H1 (cell line): ENCODE measurements around the gene HMCES. TPM values are rescaled to one million over a fixed set of nuclear protein-coding genes. Genes with fewer than 3 reads are reported as not detected.

ENCODE experiments used
- CTCF ChIA-PET: fragments of 300-600 bp; sonication (Branson Sonifier 250); formaldehyde crosslinking; loops from one replicate; lab custom pipeline; 2021; ENCODE audit not compliant: partially characterized antibody; lab: Charles Lee
- POLR2A ChIA-PET: fragments of 300-600 bp; sonication (Branson Sonifier 250); formaldehyde crosslinking; loops from one replicate; lab custom pipeline; 2021; ENCODE audit warnings: inconsistent platforms; ENCODE audit not compliant: partially characterized antibody; lab: Charles Lee
- DNase-seq, 2 experiments: peaks; one replicate each; pipeline versions ENCODE4 v3.0.0 to v3.0.0-alpha.2; 2010 to 2022; ENCODE audit warnings: low spot score in 2 of 2, low read depth in 1 of 2, mixed read lengths in 1 of 2
- FAIRE-seq: peaks from 2 replicates; lab custom pipeline; 2011; peaks lifted over from hg19 to GRCh38; lab: Jason Lieb, UNC
- H2AFZ ChIP-seq: 2 replicates; pipeline ENCODE4 v1.8.1; 2012; ENCODE audit warnings: low read length, inconsistent platforms
- H2AK5ac ChIP-seq: 2 replicates; pipeline ENCODE4 v1.6.1; 2013; ENCODE audit warnings: low read depth, low read length
- H2BK120ac ChIP-seq: replicated peaks from 2 replicates; pipeline ENCODE3; 2013; ENCODE audit warnings: low read depth, low read length, inconsistent platforms
- H2BK12ac ChIP-seq: 2 replicates; pipeline ENCODE4 v1.6.1; 2013; ENCODE audit warnings: low read depth, low read length
- H2BK15ac ChIP-seq: 2 replicates; pipeline ENCODE4 v1.6.1; 2013; ENCODE audit warnings: low read length
- H2BK20ac ChIP-seq: 2 replicates; pipeline ENCODE4 v1.6.1; 2013; ENCODE audit warnings: low read length
- H2BK5ac ChIP-seq: 2 replicates; pipeline ENCODE4 v1.6.1; 2013; ENCODE audit warnings: low read depth, low read length
- H3K14ac ChIP-seq: 2 replicates; pipeline ENCODE4 v1.6.1; 2013; ENCODE audit warnings: inconsistent platforms; ENCODE audit not compliant: insufficient read length
- H3K18ac ChIP-seq: 2 replicates; pipeline ENCODE4 v1.6.1; 2013; ENCODE audit warnings: low read length; ENCODE audit errors: extremely low read depth
- H3K23ac ChIP-seq: 2 replicates; pipeline ENCODE4 v1.6.1; 2013; ENCODE audit warnings: inconsistent platforms; ENCODE audit not compliant: insufficient read length
- H3K23me2 ChIP-seq: 2 replicates; pipeline ENCODE4 v1.6.1; 2013; ENCODE audit warnings: low read depth, low read length
- H3K27ac ChIP-seq: 2 replicates; pipeline ENCODE4 v1.6.1; 2011; ENCODE audit warnings: low read depth, low read length, inconsistent platforms
- H3K27me3 ChIP-seq, 4 experiments: replicated peaks in 1 of 4; 1 replicate in 1 of 4; 2 replicates in 3 of 4; pipeline versions ENCODE4 v1.6.1 to v1.8.1; 2011 to 2013; ENCODE audit warnings: low read length in 3 of 4, mild to moderate bottlenecking in 3 of 4, inconsistent platforms in 2 of 4, mixed read lengths in 2 of 4, moderate library complexity in 1 of 4; ENCODE audit not compliant: control insufficient read depth in 3 of 4, insufficient read depth in 3 of 4; ENCODE audit errors: extremely low read depth in 1 of 4
- H3K36me3 ChIP-seq, 4 experiments: 2 replicates each; pipeline versions ENCODE4 v1.6.1 to v1.8.1; 2011 to 2013; ENCODE audit warnings: mild to moderate bottlenecking in 4 of 4, low read length in 3 of 4, moderate library complexity in 2 of 4, control low read depth in 1 of 4, inconsistent platforms in 1 of 4; ENCODE audit not compliant: insufficient read depth in 4 of 4, control insufficient read depth in 2 of 4
- H3K4ac ChIP-seq: replicated peaks from 2 replicates; pipeline ENCODE3; 2013; ENCODE audit warnings: low read length, low read depth, mixed read lengths, inconsistent platforms; ENCODE audit not compliant: insufficient read length
- H3K4me1 ChIP-seq, 4 experiments: replicated peaks in 1 of 4; 1 replicate in 1 of 4; 2 replicates in 3 of 4; pipeline versions ENCODE4 v1.6.1 to v1.8.1; 2011 to 2013; ENCODE audit warnings: low read length in 3 of 4, inconsistent platforms in 2 of 4, mixed read lengths in 1 of 4; ENCODE audit not compliant: insufficient read depth in 4 of 4, control insufficient read depth in 3 of 4
- H3K4me2 ChIP-seq, 2 experiments: 2 replicates each; pipeline versions ENCODE4 v1.6.1 to v1.8.1; 2011 to 2013; ENCODE audit warnings: low read depth in 2 of 2, low read length in 2 of 2, control low read depth in 1 of 2, inconsistent platforms in 1 of 2, mild to moderate bottlenecking in 1 of 2; ENCODE audit not compliant: insufficient read depth in 1 of 2
- H3K4me3 ChIP-seq, 4 experiments: fragments of 200-600, 300-600 bp in 1 of 4; sonication (generic), shearing (Covaris generic), sonication (Bioruptor Twin) in 1 of 4; 2 replicates each; pipeline versions ENCODE4 v1.5.1 to v1.8.1; 2011 to 2016; ENCODE audit warnings: low read length in 4 of 4, low read depth in 3 of 4, control low read depth in 2 of 4, inconsistent platforms in 2 of 4, mild to moderate bottlenecking in 2 of 4, mixed read lengths in 1 of 4, moderate library complexity in 1 of 4; ENCODE audit not compliant: insufficient read depth in 2 of 4; ENCODE audit errors: extremely low read depth in 1 of 4
- H3K56ac ChIP-seq: replicated peaks from 2 replicates; pipeline ENCODE3; 2013; ENCODE audit warnings: low read depth, mild to moderate bottlenecking, mixed read lengths, low read length, inconsistent platforms; ENCODE audit not compliant: insufficient read length
- H3K79me1 ChIP-seq: 2 replicates; pipeline ENCODE4 v1.6.1; 2013; ENCODE audit warnings: low read depth, low read length, control low read depth
- H3K79me2 ChIP-seq, 2 experiments: 2 replicates each; pipeline versions ENCODE4 v1.6.1 to v1.8.1; 2012 to 2013; ENCODE audit warnings: low read length in 2 of 2, mild to moderate bottlenecking in 2 of 2, inconsistent platforms in 1 of 2; ENCODE audit not compliant: insufficient read depth in 2 of 2, control insufficient read depth in 1 of 2
- H3K9ac ChIP-seq, 4 experiments: replicated peaks in 1 of 4; 1 replicate in 1 of 4; 2 replicates in 3 of 4; pipeline versions ENCODE4 v1.6.1 to v1.8.1; 2011 to 2013; ENCODE audit warnings: low read depth in 3 of 4, low read length in 3 of 4, control low read depth in 2 of 4, mild to moderate bottlenecking in 2 of 4, moderate library complexity in 2 of 4, inconsistent platforms in 1 of 4; ENCODE audit errors: extremely low read depth in 1 of 4
- H3K9me3 ChIP-seq, 2 experiments: 2 replicates each; pipeline versions ENCODE4 v1.6.1 to v1.8.1; 2012 to 2013; ENCODE audit warnings: mild to moderate bottlenecking in 2 of 2, moderate library complexity in 2 of 2, control low read depth in 1 of 2, inconsistent platforms in 1 of 2, low read depth in 1 of 2, low read length in 1 of 2, mixed read lengths in 1 of 2; ENCODE audit not compliant: insufficient read depth in 2 of 2
- H4K20me1 ChIP-seq, 2 experiments: replicated peaks in 1 of 2; 2 replicates each; pipeline versions ENCODE3 to v1.8.1; 2011 to 2013; ENCODE audit warnings: inconsistent platforms in 2 of 2, low read length in 2 of 2, mild to moderate bottlenecking in 1 of 2; ENCODE audit not compliant: insufficient read depth in 2 of 2, control insufficient read depth in 1 of 2
- H4K5ac ChIP-seq: 2 replicates; pipeline ENCODE4 v1.6.1; 2013; ENCODE audit warnings: low read length, low read depth, mixed read lengths, inconsistent platforms; ENCODE audit not compliant: insufficient read length
- H4K8ac ChIP-seq: 2 replicates; pipeline ENCODE4 v1.8.0; 2013; ENCODE audit warnings: mild to moderate bottlenecking, moderate library complexity, low read length, inconsistent platforms; ENCODE audit not compliant: insufficient read depth; ENCODE audit errors: extremely low read depth
- H4K91ac ChIP-seq: replicated peaks from 2 replicates; pipeline ENCODE3; 2013; ENCODE audit warnings: low read length, mixed read lengths, inconsistent platforms; ENCODE audit not compliant: insufficient read length
- ATF3 ChIP-seq: IDR thresholded peaks from 2 replicates; pipeline ENCODE4 v1.6.1; 2011; ENCODE audit warnings: low read depth, mild to moderate bottlenecking, low read length; ENCODE audit not compliant: insufficient read depth
- CREB1 ChIP-seq: IDR thresholded peaks from 2 replicates; pipeline ENCODE4 v1.6.1; 2012; ENCODE audit warnings: inconsistent platforms
- KDM1A ChIP-seq: fragments of 200-600, 300-600 bp; sonication (generic); IDR thresholded peaks from 2 replicates; pipeline ENCODE4 v1.7.1; 2016; ENCODE audit warnings: mild to moderate bottlenecking, low read length, borderline replicate concordance
- KDM4A ChIP-seq: IDR thresholded peaks from one replicate; pipeline ENCODE4 v1.7.1; 2012; ENCODE audit warnings: low read depth, mild to moderate bottlenecking, moderate library complexity, low read length, inconsistent platforms; ENCODE audit not compliant: severe bottlenecking
- TAF7 ChIP-seq: optimal IDR thresholded peaks from 2 replicates; pipeline ENCODE3; 2011; ENCODE audit warnings: low read depth, mild to moderate bottlenecking, inconsistent platforms, low read length, moderate library complexity, borderline replicate concordance
- WGBS, 2 experiments: shearing (Covaris generic) in 1 of 2; methylation state at CpG; one replicate each; pipeline versions ENCODE4 v1.1.6 to v1.1.7; 2013 to 2015; ENCODE audit warnings: low lambda C conversion rate in 2 of 2, mixed read lengths in 2 of 2, inconsistent platforms in 1 of 2, low coverage in 1 of 2, missing lambda C conversion rate in 1 of 2; ENCODE audit not compliant: insufficient replicate concordance in 2 of 2, insufficient coverage in 1 of 2, insufficient read length in 1 of 2; ENCODE audit errors: extremely low coverage in 1 of 2, missing lambda C conversion rate in 1 of 2; 5-methylcytosine and 5-hydroxymethylcytosine counted together
- polyA plus RNA-seq, 7 experiments: library from polyadenylated mRNA; depleted of rRNA in 3 of 7; stranded (reverse) in 5 of 7; unstranded in 2 of 7; fragments of >200 nt in 5 of 7; fragments of 200-250 nt in 2 of 7; gene quantifications; 1 replicate in 5 of 7; 2 replicates in 1 of 7; 4 replicates in 1 of 7; pipeline versions ENCODE4 v1.2.1 to v1.2.3, GENCODE V29; 2011 to 2013; ENCODE audit warnings: missing spikeins in 2 of 7, mixed read lengths in 2 of 7
- total RNA-seq: library from RNA; stranded (reverse); fragmentation: NEBNext Ultra II Directional; extraction: Animal tissue kit (Norgen Biotek cat#: 25700); gene quantifications from 2 replicates; pipeline ENCODE4 v1.2.1, GENCODE V29; 2021

Gene HMCES
- total and polyA plus RNA-seq, 2 of the 8 experiments (the other 6 are each of a cell fraction or from before 2014, with no cell fraction given) = 27.6 to 49.5 TPM

- ChIA-PET POLR2A (interaction anchor here (1.1 to 3.2 kb wide), 7 partner anchors 8 to 90 kb away, joined by 3 to 10 read pairs (median 4); partner anchors contain the start of genes CNBP and HMCES), CTCF (interaction anchor here (0.8 to 2.5 kb wide), 5 partner anchors 9 to 199 kb away, joined by 3 to 8 read pairs (median 3); partner anchors contain the start of gene HMCES)
- peaks cover 5% of the 10 kb centered on the region; the same call in 1 of the 2 replicates for H3K79me1 ChIP-seq
- H2AFZ ChIP-seq = no peak overlapping the region
- H3K23ac ChIP-seq = no peak overlapping the region
- no peak overlapping the region for H4K8ac ChIP-seq
- peaks cover 0 to 6% (median 1%) of the 10 kb centered on the region in 4 experiments; a peak in 4 of 7 replicates for H3K4me1 ChIP-seq
- no peak overlapping the region for H2BK12ac ChIP-seq
- WGBS, 2 experiments = 89% methylated on average over 4 of the region's 4 CpGs; no CpG with 5 or more reads in 1 of the 2 experiments
- no peak overlapping the region for H4K91ac ChIP-seq
- H3K27me3 ChIP-seq = no peaks in the 10 kb centered on the region
- TF ChIP-seq TAF7 = no peak
- TF ChIP-seq ATF3 = no peak
- TF ChIP-seq CREB1 = no peak
- TF ChIP-seq KDM1A = no peak
- no peak for TF ChIP-seq KDM4A
- H3K56ac ChIP-seq = no peak overlapping the region
- peaks cover 25 to 50% (median 42%) of the 10 kb centered on the region in 4 experiments for H3K36me3 ChIP-seq
- no peak overlapping the region for H2BK15ac ChIP-seq
- DNase-seq (no peak), FAIRE-seq (no peak)
- H3K9ac ChIP-seq = no peak overlapping the region
- H4K5ac ChIP-seq = no peak overlapping the region
- H2BK5ac ChIP-seq = no peak overlapping the region
- no peak overlapping the region for H3K27ac ChIP-seq
- no peaks in the 10 kb centered on the region for H3K9me3 ChIP-seq
- no peak overlapping the region for H3K18ac ChIP-seq
- no peak overlapping the region for H3K14ac ChIP-seq
- no peak overlapping the region for H3K4ac ChIP-seq
- H3K4me3 ChIP-seq = no peak overlapping the region
- H3K4me2 ChIP-seq = no peak overlapping the region
- H4K20me1 ChIP-seq = peaks cover 0 to 10% of the 10 kb centered on the region in 2 experiments
- H2BK120ac ChIP-seq = no peak overlapping the region
- peaks cover 0 to 12% of the 10 kb centered on the region in 2 experiments; a peak in 3 of 4 replicates for H3K79me2 ChIP-seq
- peaks cover 10% of the 10 kb centered on the region for H3K23me2 ChIP-seq
- H2AK5ac ChIP-seq = no peak overlapping the region
- H2BK20ac ChIP-seq = no peak overlapping the region
Observed at GRCh38 chr3:129252748-129253147, 25.9 kb upstream of the HMCES start.
